Astrocyte (in vitro differentiated cells and primary cell): Measurements from ENCODE around the gene RBBP8. TPM values are rescaled to one million over a fixed set of nuclear protein-coding genes. Genes with fewer than 3 reads are reported as not detected.

Experiments used
- DNase-seq: peaks from one replicate; pipeline ENCODE4 v3.0.0-alpha.2; 2010; ENCODE audit warnings: low read depth
- FAIRE-seq: peaks from 2 replicates; lab custom pipeline; 2011; peaks lifted over from hg19 to GRCh38; lab: Jason Lieb, UNC
- H2AFZ ChIP-seq: 2 replicates; pipeline ENCODE4 v1.6.0; 2012; ENCODE audit warnings: low read depth, low read length, inconsistent platforms
- H3K27ac ChIP-seq: 2 replicates; pipeline ENCODE4 v1.5.1; 2011; ENCODE audit warnings: low read depth, low read length, inconsistent platforms
- H3K27me3 ChIP-seq: 2 replicates; pipeline ENCODE4 v1.6.0; 2011; ENCODE audit warnings: low read length, inconsistent platforms; ENCODE audit not compliant: insufficient read depth
- H3K36me3 ChIP-seq: 2 replicates; pipeline ENCODE4 v1.5.1; 2011; ENCODE audit warnings: low read length, inconsistent platforms; ENCODE audit not compliant: insufficient read depth
- H3K4me1 ChIP-seq: 2 replicates; pipeline ENCODE4 v1.5.1; 2011; ENCODE audit warnings: low read length, inconsistent platforms; ENCODE audit not compliant: insufficient read depth
- H3K4me2 ChIP-seq: 2 replicates; pipeline ENCODE4 v1.6.0; 2012; ENCODE audit warnings: low read length, inconsistent platforms
- H3K4me3 ChIP-seq: 2 replicates; pipeline ENCODE4 v1.5.1; 2011; ENCODE audit warnings: low read depth, mild to moderate bottlenecking, low read length, inconsistent platforms; ENCODE audit not compliant: insufficient read depth
- H3K79me2 ChIP-seq: 2 replicates; pipeline ENCODE4 v1.6.0; 2012; ENCODE audit warnings: mild to moderate bottlenecking, low read length, inconsistent platforms; ENCODE audit not compliant: insufficient read depth
- H3K9ac ChIP-seq: 2 replicates; pipeline ENCODE4 v1.6.0; 2012; ENCODE audit warnings: mild to moderate bottlenecking, low read length, inconsistent platforms
- H3K9me3 ChIP-seq: 2 replicates; pipeline ENCODE4 v1.5.1; 2012; ENCODE audit warnings: low read depth, mild to moderate bottlenecking, low read length, inconsistent platforms; ENCODE audit not compliant: insufficient read depth
- H4K20me1 ChIP-seq: 2 replicates; pipeline ENCODE4 v1.6.0; 2012; ENCODE audit warnings: low read length, inconsistent platforms; ENCODE audit not compliant: insufficient read depth
- H3K27ac Mint-ChIP-seq: one replicate; pipeline ENCODE4 v1.8.0; 2021; ENCODE audit warnings: mild to moderate bottlenecking, mixed read lengths; ENCODE audit not compliant: unreplicated experiment
- H3K27me3 Mint-ChIP-seq: one replicate; pipeline ENCODE4 v1.8.0; 2021; ENCODE audit warnings: low read depth, mixed read lengths; ENCODE audit not compliant: unreplicated experiment
- H3K36me3 Mint-ChIP-seq: one replicate; pipeline ENCODE4 v1.8.0; 2021; ENCODE audit warnings: low read depth, mixed read lengths; ENCODE audit not compliant: unreplicated experiment
- H3K4me1 Mint-ChIP-seq: one replicate; pipeline ENCODE4 v1.8.0; 2021; ENCODE audit warnings: low read depth, mixed read lengths; ENCODE audit not compliant: unreplicated experiment
- H3K4me3 Mint-ChIP-seq: one replicate; pipeline ENCODE4 v1.8.0; 2021; ENCODE audit warnings: mild to moderate bottlenecking, moderate library complexity, mixed read lengths; ENCODE audit not compliant: unreplicated experiment
- H3K9me3 Mint-ChIP-seq: one replicate; pipeline ENCODE4 v1.8.0; 2021; ENCODE audit warnings: mild to moderate bottlenecking, mixed read lengths; ENCODE audit not compliant: unreplicated experiment
- EZH2 ChIP-seq: IDR thresholded peaks from 2 replicates; pipeline ENCODE4 v1.6.1; 2012; ENCODE audit warnings: mild to moderate bottlenecking, low read length, inconsistent platforms; ENCODE audit not compliant: insufficient read depth
- total RNA-seq: library from RNA; stranded (reverse); gene quantifications from 2 replicates; pipeline ENCODE4 v1.2.1, GENCODE V29; 2021
- TF ChIP-seq, protein P1 (sequence below): IDR thresholded peaks from 2 replicates; pipeline ENCODE4 v1.5.1; 2011; ENCODE audit warnings: low read depth, mild to moderate bottlenecking, inconsistent platforms, low read length, moderate library complexity; ENCODE audit not compliant: insufficient read depth

RBBP8 gene
- total RNA-seq, 1 donor from 2014 or later = 23.4 TPM

- Histone ChIP-seq H3K27ac (no peak overlapping the region), H3K27me3 (no peaks in the 10 kb centered on the region), H4K20me1 (no peaks in the 10 kb centered on the region), H3K4me2 (no peak overlapping the region), H3K9me3 (peaks cover 4% of the 10 kb centered on the region), H3K36me3 (no peaks in the 10 kb centered on the region), H3K9ac (no peak overlapping the region), H3K4me1 (peaks cover 3% of the 10 kb centered on the region), H3K4me3 (no peak overlapping the region), H2AFZ (no peak overlapping the region), H3K79me2 (no peaks in the 10 kb centered on the region)
- Mint-ChIP-seq H3K9me3 (peaks cover 6% of the 10 kb centered on the region), H3K27me3 (no peaks in the 10 kb centered on the region), H3K4me1 (peaks cover 5% of the 10 kb centered on the region), H3K4me3 (no peak overlapping the region), H3K36me3 (no peaks in the 10 kb centered on the region), H3K27ac (no peak overlapping the region)
- FAIRE-seq (no peak), DNase-seq (no peak)
- no peak for TF ChIP-seq EZH2
- TF ChIP-seq, protein P1, sequence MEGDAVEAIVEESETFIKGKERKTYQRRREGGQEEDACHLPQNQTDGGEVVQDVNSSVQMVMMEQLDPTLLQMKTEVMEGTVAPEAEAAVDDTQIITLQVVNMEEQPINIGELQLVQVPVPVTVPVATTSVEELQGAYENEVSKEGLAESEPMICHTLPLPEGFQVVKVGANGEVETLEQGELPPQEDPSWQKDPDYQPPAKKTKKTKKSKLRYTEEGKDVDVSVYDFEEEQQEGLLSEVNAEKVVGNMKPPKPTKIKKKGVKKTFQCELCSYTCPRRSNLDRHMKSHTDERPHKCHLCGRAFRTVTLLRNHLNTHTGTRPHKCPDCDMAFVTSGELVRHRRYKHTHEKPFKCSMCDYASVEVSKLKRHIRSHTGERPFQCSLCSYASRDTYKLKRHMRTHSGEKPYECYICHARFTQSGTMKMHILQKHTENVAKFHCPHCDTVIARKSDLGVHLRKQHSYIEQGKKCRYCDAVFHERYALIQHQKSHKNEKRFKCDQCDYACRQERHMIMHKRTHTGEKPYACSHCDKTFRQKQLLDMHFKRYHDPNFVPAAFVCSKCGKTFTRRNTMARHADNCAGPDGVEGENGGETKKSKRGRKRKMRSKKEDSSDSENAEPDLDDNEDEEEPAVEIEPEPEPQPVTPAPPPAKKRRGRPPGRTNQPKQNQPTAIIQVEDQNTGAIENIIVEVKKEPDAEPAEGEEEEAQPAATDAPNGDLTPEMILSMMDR = no peak
These were observed 104.5 kb downstream of the RBBP8 start for GRCh38 chr18:23037646-23038045.

DNA sequence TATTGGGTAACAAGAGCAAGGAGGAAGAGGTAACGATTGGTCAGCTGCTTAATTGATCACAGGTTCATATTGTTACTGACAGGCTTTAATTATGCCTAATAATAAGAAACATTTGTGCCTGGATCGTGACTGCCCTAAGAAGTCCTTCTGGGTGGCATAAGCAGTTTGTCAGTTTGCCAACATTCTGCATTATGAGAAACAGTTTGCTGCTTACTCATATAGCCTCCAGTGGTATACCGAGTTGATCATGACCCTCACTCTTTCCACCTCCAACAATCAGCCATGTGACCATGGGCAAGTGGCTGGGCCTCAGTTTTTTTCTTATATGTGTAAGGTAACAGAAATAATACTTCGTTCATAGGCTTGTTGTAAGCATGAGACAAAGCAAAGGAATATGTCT, 105.6 kb downstream of the RBBP8 start:
- H3K27ac Mint-ChIP-seq = no peak overlapping the region
- no peaks in the 10 kb centered on the region for H3K27me3 Mint-ChIP-seq
- H4K20me1 ChIP-seq = no peaks in the 10 kb centered on the region
- no peaks in the 10 kb centered on the region for H3K4me1 Mint-ChIP-seq
- no peak overlapping the region for H3K4me3 ChIP-seq
- no peaks in the 10 kb centered on the region for H3K36me3 Mint-ChIP-seq
- no peaks in the 10 kb centered on the region for H3K27me3 ChIP-seq
- H3K9me3 ChIP-seq = peaks cover 4% of the 10 kb centered on the region
- H3K27ac ChIP-seq = no peak overlapping the region
- H3K9me3 Mint-ChIP-seq = peaks cover 6% of the 10 kb centered on the region
- H3K4me1 ChIP-seq = no peaks in the 10 kb centered on the region
- no peak overlapping the region for H3K4me3 Mint-ChIP-seq
- H3K9ac ChIP-seq = no peak overlapping the region
- DNase-seq (peak; percentile 35), FAIRE-seq (no peak)
- no peak overlapping the region for H2AFZ ChIP-seq
- TF ChIP-seq, protein P1 = no peak
- no peak for TF ChIP-seq EZH2
- no peaks in the 10 kb centered on the region for H3K36me3 ChIP-seq
- H3K4me2 ChIP-seq = no peak overlapping the region
- no peaks in the 10 kb centered on the region for H3K79me2 ChIP-seq

DNA sequence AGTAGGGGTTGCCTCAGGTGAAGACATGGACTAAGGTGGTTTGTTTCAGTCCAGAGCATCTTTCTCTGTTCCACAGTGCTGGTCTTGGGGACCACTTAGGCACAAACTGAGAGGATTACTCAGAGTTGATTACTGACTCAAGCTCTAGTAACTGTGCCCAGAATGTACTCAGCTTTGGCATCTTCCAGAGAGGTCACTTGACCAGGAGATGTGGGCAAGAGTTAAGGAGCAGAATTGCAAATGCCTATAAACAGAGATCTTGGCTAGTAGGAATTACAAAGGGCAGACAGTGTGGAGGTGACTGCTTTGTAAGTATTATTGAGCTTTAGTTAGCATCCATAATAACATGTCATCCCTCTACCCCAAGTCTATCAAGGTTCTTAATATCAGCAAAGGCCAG, 109.0 kb downstream of the RBBP8 start:
- Histone ChIP-seq H3K36me3 (no peaks in the 10 kb centered on the region), H3K4me1 (no peaks in the 10 kb centered on the region), H3K79me2 (no peaks in the 10 kb centered on the region), H3K27ac (no peak overlapping the region), H2AFZ (no peak overlapping the region), H3K9ac (no peak overlapping the region), H3K4me2 (no peak overlapping the region), H4K20me1 (no peaks in the 10 kb centered on the region), H3K9me3 (peaks cover 4% of the 10 kb centered on the region), H3K4me3 (no peak overlapping the region), H3K27me3 (no peaks in the 10 kb centered on the region)
- no peak overlapping the region for H3K27ac Mint-ChIP-seq
- DNase-seq (no peak), FAIRE-seq (no peak)
- no peaks in the 10 kb centered on the region for H3K36me3 Mint-ChIP-seq
- no peaks in the 10 kb centered on the region for H3K27me3 Mint-ChIP-seq
- H3K4me1 Mint-ChIP-seq = no peaks in the 10 kb centered on the region
- no peak for TF ChIP-seq EZH2
- TF ChIP-seq, protein P1 = no peak
- H3K4me3 Mint-ChIP-seq = no peak overlapping the region
- H3K9me3 Mint-ChIP-seq = peaks cover 6% of the 10 kb centered on the region
